Measurements from ENCODE around the gene CERS6.

DNA sequence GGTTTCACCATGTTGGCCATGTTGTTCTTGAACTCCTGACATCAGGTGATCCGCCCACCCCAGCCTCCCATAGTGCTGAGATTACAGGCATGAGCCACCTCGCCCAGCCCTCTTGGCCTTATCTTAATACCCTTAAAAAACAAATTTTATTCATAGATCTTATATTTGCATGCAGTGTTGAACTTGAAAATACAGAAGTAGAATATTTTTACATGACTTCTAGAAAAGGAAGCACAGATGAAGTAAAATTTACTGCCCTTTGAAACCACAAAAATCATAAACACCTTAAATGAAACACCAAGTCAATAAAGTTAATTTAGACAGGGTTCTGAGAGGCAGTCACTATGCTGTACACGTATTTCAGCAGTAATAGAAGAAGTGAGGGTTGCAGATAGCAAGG lies 145.7 kb downstream of the CERS6 start:
- TF ChIP-seq, protein P1, sequence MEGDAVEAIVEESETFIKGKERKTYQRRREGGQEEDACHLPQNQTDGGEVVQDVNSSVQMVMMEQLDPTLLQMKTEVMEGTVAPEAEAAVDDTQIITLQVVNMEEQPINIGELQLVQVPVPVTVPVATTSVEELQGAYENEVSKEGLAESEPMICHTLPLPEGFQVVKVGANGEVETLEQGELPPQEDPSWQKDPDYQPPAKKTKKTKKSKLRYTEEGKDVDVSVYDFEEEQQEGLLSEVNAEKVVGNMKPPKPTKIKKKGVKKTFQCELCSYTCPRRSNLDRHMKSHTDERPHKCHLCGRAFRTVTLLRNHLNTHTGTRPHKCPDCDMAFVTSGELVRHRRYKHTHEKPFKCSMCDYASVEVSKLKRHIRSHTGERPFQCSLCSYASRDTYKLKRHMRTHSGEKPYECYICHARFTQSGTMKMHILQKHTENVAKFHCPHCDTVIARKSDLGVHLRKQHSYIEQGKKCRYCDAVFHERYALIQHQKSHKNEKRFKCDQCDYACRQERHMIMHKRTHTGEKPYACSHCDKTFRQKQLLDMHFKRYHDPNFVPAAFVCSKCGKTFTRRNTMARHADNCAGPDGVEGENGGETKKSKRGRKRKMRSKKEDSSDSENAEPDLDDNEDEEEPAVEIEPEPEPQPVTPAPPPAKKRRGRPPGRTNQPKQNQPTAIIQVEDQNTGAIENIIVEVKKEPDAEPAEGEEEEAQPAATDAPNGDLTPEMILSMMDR (IDR thresholded peaks at IDR 0.05) = no peak
- no peak for TF ChIP-seq POLR2A (IDR thresholded peaks at IDR 0.05)

All from testis (tissue), 2 donors.